SIG-M5 treated with dmso at 0.1 percent for 504 hours (cell line): Measurements from ENCODE around the gene TEX36.
"Not testable (repeated sequence)": the region's sequence is repeated elsewhere in the genome, so short reads cannot be mapped to it uniquely, and the experiment has no call there.

ENCODE experiments used
- DNase-seq: peaks from one replicate; lab custom pipeline; 2025; ENCODE audit not compliant: unreplicated experiment; lab: John Stamatoyannopoulos, UW

The TEX36 gene

DNA sequence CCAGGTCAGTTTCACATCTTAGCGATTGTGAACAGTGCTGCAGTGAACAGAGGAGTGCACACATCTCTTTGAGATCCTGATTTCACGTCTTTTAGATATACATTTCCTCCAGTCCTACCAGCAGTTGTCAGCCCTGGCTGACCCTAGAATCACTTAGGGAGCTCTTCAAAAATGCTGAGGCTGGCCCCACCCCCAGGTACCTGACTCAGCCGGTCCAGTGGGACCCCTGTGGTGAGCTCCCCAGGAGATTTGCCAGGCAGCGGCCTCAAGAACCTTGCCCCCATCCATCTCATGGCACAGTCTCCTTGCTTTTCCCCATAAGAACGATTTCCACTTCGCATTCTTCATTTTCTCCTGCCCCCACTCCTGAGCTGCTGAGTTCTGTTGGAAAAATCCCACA lies 45.5 kb downstream of the TEX36 start:
- no peak for DNase-seq

- no peak for DNase-seq
Measured at GRCh38 chr10:125634606-125635005, 48.4 kb downstream of the TEX36 start.

DNA sequence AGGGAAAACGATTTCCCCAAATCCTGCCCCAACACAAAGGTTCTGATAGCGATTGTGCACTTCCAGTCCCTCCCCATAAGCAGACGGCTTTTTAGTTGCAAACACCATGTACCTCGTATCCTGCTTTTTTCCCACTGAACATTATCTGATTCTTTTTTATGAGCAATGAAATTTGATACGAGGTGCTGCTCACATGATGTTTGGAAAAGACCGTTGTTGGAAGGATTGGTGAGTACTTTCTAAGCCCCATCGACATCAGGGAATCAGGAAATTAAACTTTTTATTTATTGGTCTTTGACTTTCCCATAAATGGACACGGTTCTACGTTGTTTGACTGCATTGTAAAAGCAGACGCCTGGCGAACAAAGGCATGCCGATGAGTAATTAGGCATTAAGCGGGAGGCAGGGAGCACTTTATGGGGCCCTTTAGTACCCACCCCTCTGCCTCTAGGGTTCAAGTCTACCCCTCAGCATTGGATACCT lies 49.4 kb downstream of the TEX36 start:
- peak; percentile 6 for DNase-seq

DNA sequence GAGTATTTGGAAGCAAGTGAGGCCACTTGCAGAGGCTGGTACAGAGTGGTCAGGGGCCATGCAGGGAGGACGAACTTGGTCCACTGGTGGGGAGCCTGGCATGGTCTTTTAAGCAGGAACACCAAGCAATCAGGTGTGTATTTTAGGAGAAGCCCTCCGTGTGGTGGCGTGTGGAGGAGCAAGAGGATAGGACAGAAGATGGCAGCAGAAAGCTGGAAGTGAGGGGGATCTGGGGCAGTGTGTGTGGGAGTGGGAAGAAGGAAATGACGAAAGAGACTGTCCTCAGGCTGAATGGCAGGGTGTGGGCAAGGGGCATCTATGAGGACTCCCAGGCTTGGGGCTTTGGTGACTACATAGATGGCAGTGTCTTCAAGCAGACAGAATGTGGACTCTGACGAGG lies 51.2 kb downstream of the TEX36 start:
- DNase-seq = no peak

- DNase-seq = peak; percentile 55
Measured at GRCh38 chr10:125629758-125630376, 53.1 kb downstream of the TEX36 start.

- no peak for DNase-seq
Measured at GRCh38 chr10:125628104-125629049, 54.6 kb downstream of the TEX36 start.

DNA sequence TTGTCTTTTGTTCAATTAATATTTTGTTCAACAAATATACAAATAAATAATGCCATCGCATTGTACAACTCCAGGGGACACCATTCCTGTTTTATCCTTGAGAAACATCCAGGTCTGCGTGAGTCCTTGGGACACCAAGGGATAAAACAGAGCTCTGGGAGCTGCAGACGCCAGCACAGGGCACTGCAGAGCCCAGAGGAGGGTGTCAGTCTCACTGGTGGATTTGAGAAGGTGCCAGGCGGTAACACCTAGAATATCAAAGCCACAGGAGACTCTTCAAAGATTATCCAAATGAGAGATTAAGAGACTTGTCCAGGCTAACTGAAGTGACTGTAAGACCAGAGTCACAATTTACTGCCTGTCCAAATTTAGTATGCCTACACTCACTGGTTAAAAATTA lies 55.3 kb downstream of the TEX36 start:
- no peak for DNase-seq

- DNase-seq = no peak
Measured at GRCh38 chr10:125626671-125627070, 56.3 kb downstream of the TEX36 start.

- DNase-seq = no peak
Measured at GRCh38 chr10:125625586-125625985, 57.4 kb downstream of the TEX36 start.

GRCh38 chr10:125624800-125625199 lies 58.2 kb downstream of the TEX36 start:
- DNase-seq = no peak

DNA sequence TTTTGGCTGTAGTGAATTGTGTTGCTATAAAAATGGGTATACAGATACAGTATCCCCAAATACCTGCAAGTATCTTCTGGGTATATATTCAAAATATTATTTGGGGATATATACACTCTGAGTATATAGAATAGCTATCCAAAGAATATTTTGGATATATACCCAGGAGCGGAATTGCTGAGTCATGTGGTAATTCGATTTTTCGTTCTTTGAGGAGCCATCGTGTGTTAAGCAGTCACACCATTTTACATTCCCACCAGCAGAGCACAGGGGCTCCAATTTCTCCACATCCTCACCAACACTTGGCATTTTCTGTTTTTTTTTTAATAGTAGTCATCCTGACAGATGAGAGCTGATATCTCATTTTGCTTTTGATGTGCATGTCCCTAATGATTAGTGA lies 61.9 kb downstream of the TEX36 start:
- no peak for DNase-seq

DNA sequence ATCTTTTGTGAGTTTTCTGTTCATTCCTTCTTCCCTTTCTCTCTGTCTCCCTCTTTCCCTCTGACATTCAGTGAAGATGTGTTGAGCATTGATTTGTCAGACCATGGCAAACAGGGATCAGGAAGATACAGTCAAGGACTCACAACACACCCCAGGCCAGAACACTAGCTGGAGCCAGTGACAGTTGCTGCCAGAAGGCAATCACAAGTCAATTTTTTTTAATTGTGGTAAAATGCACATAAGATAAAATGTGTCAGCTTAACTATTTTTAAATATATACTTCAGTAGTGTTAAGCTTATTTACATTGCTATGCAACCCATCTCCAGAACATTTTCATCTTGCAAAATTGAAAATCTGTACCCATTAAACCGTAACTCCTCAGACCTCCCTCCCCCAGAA lies 62.6 kb downstream of the TEX36 start:
- DNase-seq = no peak

DNA sequence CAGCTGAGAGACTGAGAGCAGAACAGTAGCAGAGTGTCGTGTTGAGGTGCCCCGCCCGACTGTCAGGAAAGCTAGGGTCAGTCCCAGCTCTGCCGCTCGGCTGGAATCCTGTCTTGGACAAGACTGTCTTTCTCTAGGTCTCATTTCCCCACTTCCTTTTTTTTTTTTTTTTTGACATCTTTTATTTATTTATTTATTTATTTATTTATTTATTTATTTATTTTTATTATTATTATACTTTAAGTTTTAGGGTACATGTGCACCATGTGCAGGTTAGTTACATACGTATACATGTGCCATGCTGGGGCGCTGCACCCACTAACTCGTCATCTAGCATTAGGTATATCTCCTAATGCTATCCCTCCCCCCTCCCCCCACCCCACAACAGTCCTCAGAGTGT lies 69.9 kb downstream of the TEX36 start:
- not testable (repeated sequence) for DNase-seq

- DNase-seq = no peak
Measured at GRCh38 chr10:125611756-125612155, 71.2 kb downstream of the TEX36 start.

DNA sequence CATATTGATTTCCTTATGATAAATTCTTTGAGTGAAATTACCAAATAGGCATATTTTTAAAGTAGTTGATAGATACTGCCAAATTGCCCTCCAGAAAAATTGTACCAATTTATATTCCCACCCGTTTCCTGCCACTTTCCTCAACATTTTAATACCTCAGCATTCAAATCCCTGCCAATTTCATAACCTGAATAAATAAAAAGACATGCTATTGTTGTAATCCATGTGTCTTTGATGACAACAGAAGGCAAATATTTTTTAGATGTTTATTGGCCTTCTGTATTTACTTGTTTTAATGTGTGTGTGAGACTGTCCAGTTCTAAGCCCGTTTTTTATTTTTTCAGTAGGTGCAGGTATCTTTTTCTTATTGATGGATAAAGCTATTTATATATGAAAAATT lies 71.7 kb downstream of the TEX36 start:
- DNase-seq = no peak

GRCh38 chr10:125609859-125610258 lies 73.1 kb downstream of the TEX36 start:
- DNase-seq = no peak

DNA sequence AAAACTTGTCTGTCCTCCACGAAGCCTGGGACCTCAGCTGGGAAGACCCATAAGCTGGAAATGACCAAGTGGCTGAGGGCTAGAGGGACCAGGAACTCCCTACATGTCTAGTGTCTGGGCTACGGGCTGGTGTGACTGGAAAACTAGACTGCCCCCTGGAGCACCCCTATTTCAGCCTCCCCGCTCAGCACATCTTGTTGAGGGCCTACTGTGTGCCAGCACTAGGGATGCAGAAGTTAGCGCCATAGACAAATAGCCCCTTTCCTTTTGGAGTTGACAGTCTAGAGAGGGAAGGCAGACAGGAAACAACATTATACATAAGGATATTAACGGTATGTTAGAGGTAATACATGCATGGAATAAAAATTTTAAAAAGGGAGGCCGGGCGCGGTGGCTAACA lies 74.5 kb downstream of the TEX36 start:
- DNase-seq = no peak

DNA sequence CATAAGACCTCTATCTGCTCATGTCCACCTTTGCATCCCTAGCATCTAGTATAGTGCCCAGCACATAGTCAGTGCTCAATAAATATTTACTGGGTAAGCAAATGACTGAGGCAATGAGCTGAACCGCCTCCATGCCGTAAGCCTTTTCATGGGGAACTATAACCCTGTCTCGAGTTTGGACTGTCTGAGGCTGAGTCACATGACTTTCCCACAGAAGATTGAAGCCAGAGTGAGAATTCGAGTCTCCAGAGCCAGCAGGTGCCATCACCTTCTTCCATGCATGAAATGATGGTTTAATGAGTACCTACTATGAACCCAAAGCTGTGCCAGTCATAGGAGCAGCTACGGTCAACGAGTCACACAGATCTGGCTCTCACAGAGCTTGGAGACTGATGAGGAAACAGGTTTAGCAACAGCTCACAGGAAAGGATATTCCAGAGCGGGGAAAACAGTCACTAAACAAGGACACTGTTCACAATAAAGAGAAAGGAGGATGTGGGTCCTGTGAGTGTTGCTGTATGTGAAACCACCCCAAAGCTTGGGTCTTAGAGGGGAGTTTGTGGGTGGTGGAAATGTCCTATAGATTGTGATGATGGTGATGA lies 75.2 kb downstream of the TEX36 start:
- no peak for DNase-seq

GRCh38 chr10:125606414-125607010 lies 76.5 kb downstream of the TEX36 start:
- no peak for DNase-seq
